ENCODE measurements around the gene PYHIN1.

The PYHIN1 gene

DNA sequence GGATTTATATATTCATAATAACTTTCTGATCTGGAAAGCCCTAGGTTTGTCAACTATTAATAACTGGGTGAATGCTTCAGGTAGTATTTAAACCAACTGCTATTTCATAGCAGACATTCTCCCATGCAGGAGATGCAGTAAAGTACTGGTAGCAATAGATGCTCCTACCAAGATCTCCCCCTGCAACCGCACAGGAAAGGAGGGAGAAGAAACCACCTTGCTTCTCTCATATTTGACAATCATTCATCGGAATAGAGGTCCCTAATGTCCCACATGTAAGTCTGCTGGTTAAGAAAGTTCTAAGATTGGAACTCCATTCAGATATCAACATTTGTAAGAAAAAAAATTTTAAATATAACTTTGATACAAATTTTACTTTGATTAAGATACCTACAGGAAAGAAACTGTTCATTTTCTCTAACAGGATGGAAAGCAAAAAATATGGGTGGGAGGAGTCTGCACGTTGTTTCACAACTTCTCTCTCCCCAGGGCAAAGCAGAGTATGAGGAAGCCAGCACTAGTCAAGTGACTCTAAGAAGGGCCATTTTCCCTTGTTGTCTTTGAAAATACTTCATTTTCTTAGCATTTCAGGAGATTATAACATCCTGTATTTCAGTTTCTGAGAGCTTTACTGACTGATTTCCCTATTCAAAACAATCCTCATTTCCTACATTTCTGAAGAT lies at the start of gene PYHIN1:
TSS of gene PYHIN1 (plus strand) at position 498 of the 683 bp plus-strand sequence. CDS start 5,359 bp downstream, outside the sequence.
- no peak for DNase-seq (ENCODE audit: low spot score)

DNA sequence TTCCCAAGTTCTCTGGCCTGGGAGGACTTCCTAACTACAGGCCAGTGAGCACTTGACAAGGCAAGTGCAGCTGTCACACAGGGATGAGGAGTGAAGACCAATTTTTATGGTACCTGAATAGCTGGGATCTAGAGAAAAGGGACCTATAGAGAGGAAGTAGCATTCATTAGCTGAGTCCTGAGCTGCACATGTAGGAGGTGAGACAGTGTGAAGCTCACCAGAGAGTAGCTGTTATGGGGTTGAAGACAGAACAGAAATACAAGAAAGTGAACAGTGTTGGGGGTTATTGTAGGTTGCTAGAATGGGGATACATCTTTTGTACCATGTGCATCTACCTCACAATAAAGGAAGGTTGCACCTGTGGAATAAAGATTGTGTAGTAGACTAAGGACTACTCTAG lies 37.7 kb upstream of the PYHIN1 start:
- no peak for DNase-seq (ENCODE audit: low spot score)

DNA sequence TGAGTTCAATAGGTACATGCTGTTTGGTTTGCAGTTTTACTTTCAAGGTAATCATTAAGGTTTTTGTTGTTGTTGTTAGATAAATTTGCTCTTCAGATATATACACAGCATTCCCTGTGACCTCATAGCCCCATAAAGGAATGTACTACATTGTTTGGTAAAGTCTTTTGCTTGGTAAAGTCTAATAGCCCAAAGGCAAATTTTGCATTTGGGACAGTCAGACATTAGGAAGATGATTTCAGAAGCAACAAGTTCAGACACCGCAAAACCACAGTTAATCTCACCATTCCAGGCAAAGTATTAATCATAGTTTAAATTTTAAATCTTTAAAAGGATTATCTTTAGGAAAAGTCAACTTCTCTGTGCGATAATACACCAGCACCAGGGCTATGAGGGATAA lies 32.6 kb upstream of the PYHIN1 start:
- DNase-seq (ENCODE audit: low spot score): no peak

DNA sequence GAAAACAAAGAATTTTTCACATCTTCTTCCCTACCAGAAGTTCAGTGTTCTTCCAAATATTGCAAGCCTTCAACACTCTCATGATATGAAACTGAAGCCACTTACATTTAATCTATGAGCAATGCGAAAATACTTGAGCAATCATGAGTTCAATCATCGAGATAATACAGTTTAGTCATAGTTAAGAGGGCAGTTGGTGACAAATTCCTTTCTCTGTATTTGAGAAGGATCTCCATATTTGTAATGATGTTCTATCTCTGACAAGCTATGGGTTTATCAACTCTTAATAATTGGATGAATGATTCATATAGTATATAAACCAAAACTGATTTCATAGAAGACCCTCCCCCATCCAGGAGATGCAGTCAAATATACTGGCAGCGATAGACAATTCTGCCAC lies 29.7 kb upstream of the PYHIN1 start:
- no peak for DNase-seq (ENCODE audit: low spot score)

DNA sequence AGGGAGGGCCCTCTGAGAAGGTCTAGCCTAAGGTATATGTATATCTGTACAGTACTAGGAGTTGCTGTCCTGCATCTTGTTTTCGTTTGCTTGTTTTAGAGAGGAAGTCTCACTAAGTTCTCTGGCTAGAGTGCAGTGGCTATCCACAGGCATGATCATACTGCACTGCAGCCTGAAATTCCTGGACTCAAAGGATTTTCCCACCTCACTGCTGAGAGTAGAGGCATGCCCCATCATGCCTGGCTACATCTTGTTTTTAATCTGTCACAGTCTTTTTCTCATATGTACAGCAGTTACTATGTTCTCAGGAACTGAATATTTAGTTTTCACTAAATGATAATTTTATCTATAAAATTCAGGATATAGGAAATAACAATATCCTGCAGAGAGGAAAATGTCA lies 15.3 kb upstream of the PYHIN1 start:
- DNase-seq (ENCODE audit: low spot score): no peak

DNA sequence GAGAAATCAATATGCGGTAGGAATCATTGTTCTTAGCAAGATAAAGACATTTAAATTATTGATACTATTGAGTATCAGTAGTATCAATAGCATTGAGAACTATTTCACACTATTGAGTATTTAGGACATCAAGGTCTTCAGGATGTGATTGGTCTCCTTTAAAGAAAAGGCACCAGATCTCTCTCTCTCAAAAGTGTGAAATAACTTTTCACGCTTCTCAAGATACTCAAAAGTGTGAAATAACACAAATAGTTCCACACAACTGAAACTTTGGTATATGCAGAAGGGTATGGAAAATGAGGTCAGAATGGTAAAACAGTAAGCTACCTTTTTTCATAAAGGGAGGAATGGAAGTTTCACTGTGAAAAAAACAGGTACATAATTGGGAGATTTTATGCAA lies 6.7 kb upstream of the PYHIN1 start:
- DNase-seq (ENCODE audit: low spot score): no peak

DNA sequence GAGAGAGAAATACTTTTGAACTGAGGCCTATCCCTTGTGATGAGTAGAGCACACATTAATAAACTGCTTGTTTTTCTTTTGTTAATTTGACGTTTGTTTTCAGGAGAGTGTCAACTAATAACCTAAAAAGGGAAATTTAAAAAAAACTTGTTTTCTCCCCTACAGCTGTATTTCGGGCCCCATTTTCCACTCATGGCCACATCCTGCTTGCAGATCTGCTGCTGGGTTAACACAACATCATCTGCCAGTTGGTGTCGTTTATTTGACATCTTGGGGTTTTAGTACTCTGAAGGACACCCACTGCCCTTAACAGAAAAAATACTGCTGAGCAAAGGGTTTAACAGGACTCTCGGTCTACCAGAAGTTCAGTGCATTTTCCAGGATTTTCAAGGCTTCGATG lies 848 bp upstream of the PYHIN1 start:
- DNase-seq (ENCODE audit: low spot score): no peak

DNA sequence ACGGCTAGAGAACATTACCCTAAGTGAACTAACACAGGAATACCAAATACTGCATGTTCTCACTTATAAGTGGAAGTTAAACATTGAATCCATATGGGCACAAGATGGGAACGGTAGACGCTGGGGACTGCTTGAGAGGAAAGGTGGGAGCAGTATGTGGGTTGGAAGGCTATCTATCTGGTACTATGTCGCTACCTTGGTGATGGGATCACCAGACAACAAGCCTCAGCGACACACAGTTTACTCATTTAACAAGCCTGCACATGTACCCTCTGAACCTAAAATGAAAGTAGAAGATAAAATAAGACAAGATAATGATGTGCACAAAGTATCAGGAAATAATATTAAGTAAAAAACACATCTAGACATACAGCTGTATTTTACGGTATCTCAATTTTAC lies 819 bp downstream of the PYHIN1 start:
- DNase-seq (ENCODE audit: low spot score): no peak

DNA sequence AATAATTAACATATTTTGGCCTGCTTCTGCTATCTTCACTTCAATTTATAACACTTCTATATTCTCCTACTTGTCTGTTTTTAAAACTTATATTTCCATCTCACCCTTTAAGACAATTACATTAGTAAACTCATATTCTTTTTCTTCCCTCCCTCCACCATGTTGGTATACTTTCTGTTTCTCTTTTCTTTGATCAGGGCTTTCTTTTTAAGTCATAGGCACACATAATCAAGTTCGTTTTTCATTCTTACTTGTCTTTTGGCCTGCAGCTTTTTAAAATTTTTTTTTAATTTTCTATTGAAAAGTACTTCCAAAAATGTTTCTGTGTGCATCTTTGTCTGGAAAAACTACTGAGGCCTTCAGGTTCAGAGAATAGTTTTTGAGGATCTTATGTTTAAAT lies 2.3 kb downstream of the PYHIN1 start:
- DNase-seq (ENCODE audit: low spot score): no peak

DNA sequence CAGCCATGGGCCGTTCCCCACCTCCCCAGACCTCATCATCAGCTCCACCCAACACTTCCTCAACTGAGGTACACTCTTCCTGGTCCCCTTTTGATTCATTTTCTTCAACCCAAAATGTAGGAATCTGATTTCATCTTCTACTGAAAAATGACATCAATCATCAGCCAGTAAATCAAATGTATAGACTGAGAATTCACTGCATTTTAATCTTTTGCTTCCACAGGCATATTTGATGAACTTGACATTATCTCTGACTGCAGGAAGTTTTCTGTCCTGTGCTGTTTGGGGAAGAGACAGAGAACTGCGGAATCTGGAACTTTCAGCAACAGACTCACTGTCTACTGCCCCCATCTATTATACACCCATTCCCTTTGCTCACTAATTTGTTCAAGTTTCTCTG lies 7.8 kb downstream of the PYHIN1 start:
- no peak for DNase-seq (ENCODE audit: low spot score)

DNA sequence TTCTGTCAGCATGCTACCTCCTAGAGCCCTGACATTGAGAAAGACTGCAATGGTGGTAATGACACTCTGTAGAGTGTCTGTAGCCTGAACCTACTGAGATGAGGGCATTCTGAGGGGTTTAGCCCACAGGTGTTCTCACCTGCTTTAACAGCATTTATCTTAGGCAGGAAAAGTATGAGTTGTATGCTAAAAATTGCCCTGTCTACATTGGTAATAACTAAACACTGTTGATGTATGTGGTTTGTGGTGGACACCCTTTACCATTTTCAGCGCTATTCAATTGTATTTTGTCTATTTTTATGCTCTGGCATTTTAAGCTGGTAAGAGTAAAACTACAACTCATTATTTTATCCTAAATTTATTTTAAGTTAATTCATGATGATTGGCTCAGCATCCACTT lies 10.0 kb downstream of the PYHIN1 start:
- DNase-seq (ENCODE audit: low spot score): no peak

DNA sequence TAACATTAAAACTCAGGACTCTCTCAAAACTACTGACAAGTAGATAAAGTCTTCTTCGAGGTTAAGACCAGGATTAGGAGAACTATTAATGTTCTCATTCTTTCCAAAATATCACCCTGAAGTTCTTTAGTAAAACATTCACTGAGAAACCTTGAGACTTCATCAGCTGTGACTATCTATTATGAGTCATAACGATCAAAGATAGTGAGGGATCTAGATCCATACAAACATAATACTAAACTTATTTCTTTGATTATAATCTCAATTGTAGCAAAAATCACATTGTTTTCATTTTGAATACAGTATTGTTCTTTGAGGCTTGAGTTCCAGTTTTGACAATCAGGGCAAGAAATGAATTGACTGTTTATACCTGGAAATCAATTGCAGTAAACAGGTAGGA lies 11.1 kb downstream of the PYHIN1 start:
- no peak for DNase-seq (ENCODE audit: low spot score)

DNA sequence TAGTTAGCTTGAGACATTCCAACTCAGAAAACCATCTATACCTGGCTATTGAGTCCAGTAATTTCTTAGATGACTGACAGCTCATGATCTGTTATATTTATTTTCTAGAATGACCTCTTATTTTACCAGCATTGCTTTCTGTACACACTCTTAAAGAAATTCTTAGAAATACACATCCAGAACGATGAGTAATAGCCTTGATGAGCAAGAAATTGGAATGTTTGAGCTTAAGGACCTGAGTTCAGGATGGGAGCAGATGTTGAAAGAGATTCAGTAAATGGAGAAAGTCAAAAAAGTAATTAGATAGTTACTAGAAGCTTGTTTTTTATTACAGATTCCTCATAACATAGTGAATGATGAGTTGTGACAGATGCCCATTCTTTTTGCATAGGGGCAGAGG lies 11.7 kb downstream of the PYHIN1 start:
- no peak for DNase-seq (ENCODE audit: low spot score)

DNA sequence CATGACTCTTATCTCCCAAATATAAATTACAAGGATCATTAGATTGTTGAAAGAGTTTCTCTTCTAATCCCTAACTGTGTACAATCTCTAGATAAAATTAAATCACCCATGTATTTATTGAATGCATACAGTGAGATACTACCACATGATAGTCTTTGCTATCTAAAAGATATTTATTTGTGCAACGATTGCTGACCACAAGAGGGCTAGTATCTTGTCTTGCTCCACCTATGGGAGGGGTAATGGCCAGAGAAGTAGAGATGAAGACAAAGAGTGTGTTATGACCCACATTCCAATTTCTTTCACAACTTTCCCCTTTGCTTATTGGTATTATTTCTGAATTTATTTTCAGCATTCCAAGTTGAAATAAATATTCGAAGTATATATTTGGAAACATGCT lies 13.7 kb downstream of the PYHIN1 start:
- no peak for DNase-seq (ENCODE audit: low spot score)

DNA sequence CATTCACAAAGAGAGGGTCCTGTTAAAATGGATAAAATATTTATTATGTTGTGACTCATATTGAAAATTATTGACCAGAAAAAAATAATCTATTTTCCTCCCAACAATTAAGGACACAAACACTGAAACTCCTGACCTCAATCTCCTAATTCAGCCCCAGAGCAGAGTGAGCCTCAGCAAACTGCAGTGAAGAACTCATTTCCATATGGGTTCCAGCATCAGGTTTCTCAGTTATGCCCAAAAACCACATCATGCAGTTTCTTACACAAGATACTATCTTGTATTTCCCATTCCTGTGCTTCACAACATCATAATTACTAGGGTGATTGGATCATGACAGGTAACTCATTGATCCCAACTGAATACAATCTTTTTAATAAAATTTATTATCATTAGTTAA lies 15.4 kb downstream of the PYHIN1 start:
- DNase-seq (ENCODE audit: low spot score): no peak

DNA sequence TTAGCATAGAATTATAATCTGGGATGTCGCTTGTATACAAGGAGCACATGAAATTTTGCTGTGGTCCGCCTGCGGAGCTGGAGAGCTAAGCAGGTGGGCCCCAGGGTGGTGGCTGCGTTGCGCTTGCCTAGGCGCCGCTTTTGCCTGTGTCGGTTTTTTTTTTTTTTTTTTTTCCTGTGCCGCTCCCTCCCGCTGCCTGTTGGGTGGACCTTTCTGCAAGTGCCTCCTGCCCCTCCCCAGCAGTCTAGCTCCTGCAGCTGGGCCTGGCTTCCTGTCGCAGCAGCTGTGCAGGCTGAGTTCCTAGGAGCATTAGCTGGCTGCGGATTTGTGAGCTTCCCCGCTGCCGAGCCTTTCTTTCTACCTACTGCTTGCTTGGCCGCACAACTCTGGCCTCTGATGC lies 20.6 kb downstream of the PYHIN1 start:
- no peak for DNase-seq (ENCODE audit: low spot score)

DNA sequence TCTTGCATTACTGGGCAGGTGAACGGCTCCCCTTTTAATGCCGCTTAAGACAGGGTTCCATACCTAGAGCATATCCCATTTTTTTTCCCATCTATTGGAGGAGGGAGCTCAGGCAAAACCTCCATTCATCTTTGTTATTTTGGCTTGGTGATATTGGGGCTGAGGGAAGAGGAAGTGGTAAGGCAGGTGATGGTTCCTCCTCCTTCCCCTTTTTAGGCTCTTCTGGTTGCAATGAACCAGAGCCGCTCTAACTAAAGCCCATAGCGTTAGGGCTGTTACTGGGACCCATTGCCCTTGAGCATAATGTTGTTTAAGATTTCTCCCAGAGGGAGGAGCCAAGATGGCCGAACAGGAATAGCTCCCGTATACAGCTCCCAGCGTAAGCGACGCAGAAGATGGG lies 21.1 kb downstream of the PYHIN1 start:
- no peak for DNase-seq (ENCODE audit: low spot score)

DNA sequence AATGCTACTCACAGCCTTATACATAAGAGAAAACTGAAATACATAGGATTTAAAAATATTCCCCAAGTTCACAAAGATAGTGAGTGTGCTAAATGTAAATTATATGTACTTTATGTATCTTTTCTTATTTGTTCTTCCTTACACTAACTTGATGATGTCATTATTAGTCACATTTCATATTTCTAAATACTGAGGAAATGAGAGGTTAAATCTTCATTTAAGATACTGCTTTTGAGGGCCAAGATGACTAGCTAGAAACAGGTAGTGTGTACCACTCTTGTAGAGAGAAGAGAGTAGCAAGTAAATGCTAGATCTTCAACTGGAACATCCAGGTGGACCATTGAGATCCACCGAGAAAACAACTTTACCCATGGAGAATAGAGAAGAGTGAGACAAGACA lies 29.8 kb downstream of the PYHIN1 start:
- no peak for DNase-seq (ENCODE audit: low spot score)

DNA sequence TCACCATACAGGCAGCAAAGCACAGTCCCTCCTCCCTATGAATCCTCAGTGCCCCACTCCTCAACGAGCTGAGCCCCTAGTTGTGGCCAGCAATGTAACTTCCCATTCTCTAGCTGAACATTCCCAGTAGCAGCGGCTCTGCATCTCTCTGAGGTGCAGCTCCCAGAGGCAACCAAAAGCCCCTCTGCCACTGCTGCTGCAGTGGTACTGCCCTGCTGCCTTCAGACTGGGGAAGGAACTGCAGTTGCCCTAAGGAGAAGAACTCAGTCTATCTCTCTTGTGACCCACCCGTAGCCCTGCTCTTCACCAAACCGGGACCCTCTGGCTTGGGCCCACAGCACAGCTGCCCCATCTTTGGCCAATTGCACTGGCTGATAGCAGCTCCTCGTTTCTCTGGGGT lies 31.6 kb downstream of the PYHIN1 start:
- no peak for DNase-seq (ENCODE audit: low spot score)

DNA sequence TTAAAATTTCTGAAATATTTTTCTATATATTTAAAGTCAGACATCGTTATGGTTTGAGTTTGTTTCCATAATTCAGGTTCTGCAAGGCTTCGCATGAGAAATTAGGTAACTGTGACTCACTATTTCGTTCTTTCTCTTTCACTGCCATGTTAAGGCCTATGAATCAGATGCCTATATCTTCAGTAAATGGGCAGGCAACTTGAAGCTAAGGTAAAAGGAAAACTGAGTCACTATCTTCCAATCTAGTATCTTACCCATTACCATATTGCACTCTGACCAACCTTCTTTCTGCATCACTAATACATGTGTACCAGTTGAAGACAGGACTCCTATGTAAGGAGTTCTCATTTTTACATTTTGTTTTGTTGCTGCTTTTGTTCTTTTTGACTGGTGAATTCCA lies 37.8 kb downstream of the PYHIN1 start:
- no peak for DNase-seq (ENCODE audit: low spot score)

DNA sequence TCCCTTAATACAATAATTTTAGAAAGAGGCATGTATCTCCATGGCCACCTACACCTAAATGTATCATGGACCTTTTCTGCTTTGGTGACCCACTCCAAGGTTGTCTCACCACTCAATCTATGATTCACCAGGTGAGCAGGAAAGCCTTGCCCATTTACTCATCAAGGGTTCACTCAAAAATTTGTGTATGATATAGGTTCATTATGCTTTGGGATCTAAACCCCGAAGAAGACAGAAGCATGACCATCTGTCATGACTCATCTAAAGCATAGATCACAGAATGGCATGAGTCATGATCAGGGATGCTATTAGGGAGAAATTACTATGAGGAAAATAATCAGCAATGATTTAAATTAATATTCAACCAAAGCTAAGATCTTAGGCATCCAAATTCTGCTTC lies 38.5 kb downstream of the PYHIN1 start:
- DNase-seq (ENCODE audit: low spot score): no peak

DNA sequence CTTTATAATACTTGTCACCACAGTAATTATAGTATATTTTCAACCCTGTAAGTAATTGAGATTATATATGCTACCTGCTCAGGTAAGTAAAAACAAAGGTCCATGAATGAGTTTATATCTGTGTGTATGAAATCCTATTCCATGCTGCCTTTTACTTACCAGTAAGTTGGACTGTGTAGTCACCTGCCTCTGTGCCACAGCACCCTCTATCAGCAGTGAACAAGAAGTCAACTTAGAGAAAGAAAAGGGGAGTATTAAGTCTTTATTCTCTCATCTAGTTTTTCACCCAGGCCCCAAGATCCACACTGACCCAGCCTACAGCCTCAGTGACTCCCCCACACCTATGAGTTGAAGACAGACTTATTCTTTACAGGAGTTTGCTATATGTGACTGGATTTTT lies 41.5 kb downstream of the PYHIN1 start:
- no peak for DNase-seq (ENCODE audit: low spot score)

DNA sequence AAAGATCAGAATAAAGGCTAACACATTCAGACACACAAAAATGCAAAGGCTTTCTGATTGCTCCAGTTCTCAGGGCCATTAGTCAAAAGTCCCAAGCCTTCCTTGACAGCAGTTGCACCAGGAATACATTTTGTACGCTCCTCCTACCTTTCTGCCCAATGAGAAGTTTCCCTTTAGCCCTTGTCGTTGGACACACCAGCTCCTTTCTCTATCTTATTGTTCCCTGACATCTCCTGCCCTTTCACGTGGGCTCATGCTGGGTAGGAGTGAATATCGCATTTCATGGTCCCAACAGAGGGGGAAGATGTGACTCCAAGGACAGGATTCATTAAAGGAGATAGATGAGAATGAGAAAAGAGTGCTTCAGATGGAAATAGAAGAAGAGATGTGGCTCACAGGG lies 44.9 kb downstream of the PYHIN1 start:
- no peak for DNase-seq (ENCODE audit: low spot score)

DNA sequence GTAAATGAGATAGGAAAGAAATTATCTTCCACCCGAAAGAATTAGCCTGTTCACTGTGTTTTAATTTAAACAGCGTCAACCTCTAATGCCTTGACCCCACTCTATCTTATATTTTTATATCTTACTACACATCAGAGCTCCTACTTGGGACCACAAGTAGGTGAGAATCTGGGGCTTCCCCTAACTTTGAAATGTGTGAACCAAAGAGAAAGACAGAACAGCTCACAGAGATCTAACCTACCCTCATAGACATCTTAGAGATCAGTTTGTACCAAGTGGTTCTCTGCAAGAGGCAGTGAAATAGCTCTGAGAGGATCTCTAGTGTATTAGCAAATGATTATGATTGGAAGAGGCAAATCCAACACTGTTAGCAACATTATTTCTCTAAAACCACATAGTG lies 47.4 kb downstream of the PYHIN1 start:
- no peak for DNase-seq (ENCODE audit: low spot score)

DNA sequence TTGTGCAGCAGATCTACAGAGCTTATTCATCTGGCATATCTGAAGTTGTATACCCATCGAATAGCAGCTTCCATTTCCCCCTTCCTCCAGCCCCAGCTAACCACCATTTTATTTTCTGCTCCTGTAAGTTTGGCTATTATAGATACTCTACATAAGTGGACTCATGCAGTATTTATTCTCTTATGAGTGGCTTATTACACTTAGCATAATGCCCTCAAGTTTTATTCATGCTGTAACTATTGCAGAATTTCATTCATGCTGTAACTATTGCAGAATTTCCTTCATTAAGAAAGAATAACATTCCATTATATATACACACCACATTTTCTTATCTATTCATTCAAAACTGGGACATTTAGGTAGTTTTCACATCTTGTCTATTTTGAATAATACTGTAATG lies 47.9 kb downstream of the PYHIN1 start:
- DNase-seq (ENCODE audit: low spot score): no peak

Measured in cerebellar cortex (tissue), 1 donor.